ENCODE data around the gene CHM. TPM values are rescaled to one million over a fixed set of nuclear protein-coding genes. Genes with fewer than 3 reads are reported as not detected.

CHM gene
- total and polyA plus RNA-seq, 2 donors from 2014 or later = 11.8 to 30.0 TPM

- no peak for TF ChIP-seq CTCF (IDR thresholded peaks at IDR 0.05; ENCODE audit: borderline replicate concordance, extremely low read depth, insufficient read depth)
- no peaks in the 10 kb centered on the region for H3K36me3 ChIP-seq (ENCODE audit: control insufficient read depth in 2 of 3, insufficient read depth in 3 of 3, low read length in 3 of 3)
- FAIRE-seq (no peak), DNase-seq (no peak)
- H3K4me3 ChIP-seq (ENCODE audit: low read length in 3 of 3) = no peak overlapping the region
- H3K27ac ChIP-seq (ENCODE audit: low read depth in 2 of 2, low read length in 2 of 2) = no peak overlapping the region
- intact Hi-C loops (cut with DNase I) = no loop called here
- H3K9me3 ChIP-seq (ENCODE audit: control insufficient read depth in 2 of 3, insufficient read depth in 1 of 3, low read length in 3 of 3) = no peaks in the 10 kb centered on the region
- no peaks in the 10 kb centered on the region for H3K4me1 ChIP-seq (ENCODE audit: control insufficient read depth in 2 of 3, insufficient read depth in 2 of 3, low read depth in 1 of 3, low read length in 3 of 3)
- H3K9ac ChIP-seq (ENCODE audit: low read length in 3 of 3) = no peak overlapping the region
- no peaks in the 10 kb centered on the region for H3K27me3 ChIP-seq (ENCODE audit: control insufficient read depth, insufficient read depth, low read length)
Measured at GRCh38 chrX:86044216-86044615, 3.1 kb downstream of the CHM start.

- DNase-seq = peak in 1 of 5 donors; percentile 61
- no peaks in the 10 kb centered on the region for H3K9me3 ChIP-seq (ENCODE audit: control insufficient read depth in 2 of 3, insufficient read depth in 1 of 3, low read length in 3 of 3)
- H3K36me3 ChIP-seq (ENCODE audit: control insufficient read depth in 2 of 3, insufficient read depth in 3 of 3, low read length in 3 of 3) = no peaks in the 10 kb centered on the region
- no peak for TF ChIP-seq CTCF (IDR thresholded peaks at IDR 0.05; ENCODE audit: borderline replicate concordance, extremely low read depth, insufficient read depth)
- no peaks in the 10 kb centered on the region for H3K27me3 ChIP-seq (ENCODE audit: control insufficient read depth, insufficient read depth, low read length)
- no peak overlapping the region for H3K9ac ChIP-seq (ENCODE audit: low read length in 3 of 3)
- no peak for FAIRE-seq
- intact Hi-C loops (cut with DNase I) = no loop called here
- no peak overlapping the region for H3K4me3 ChIP-seq (ENCODE audit: low read length in 3 of 3)
- H3K4me1 ChIP-seq (ENCODE audit: control insufficient read depth in 2 of 3, insufficient read depth in 2 of 3, low read depth in 1 of 3, low read length in 3 of 3) = no peaks in the 10 kb centered on the region
- no peak overlapping the region for H3K27ac ChIP-seq (ENCODE audit: low read depth in 2 of 2, low read length in 2 of 2)
Measured at GRCh38 chrX:86039625-86040568, 7.5 kb downstream of the CHM start.

- Histone ChIP-seq H3K9me3 (ENCODE audit: control insufficient read depth in 2 of 3, insufficient read depth in 1 of 3, low read length in 3 of 3) (no peaks in the 10 kb centered on the region), H3K27me3 (ENCODE audit: control insufficient read depth, insufficient read depth, low read length) (no peaks in the 10 kb centered on the region), H3K4me1 (ENCODE audit: control insufficient read depth in 2 of 3, insufficient read depth in 2 of 3, low read depth in 1 of 3, low read length in 3 of 3) (no peaks in the 10 kb centered on the region), H3K4me3 (ENCODE audit: low read length in 3 of 3) (no peak overlapping the region), H3K9ac (ENCODE audit: low read length in 3 of 3) (no peak overlapping the region), H3K27ac (ENCODE audit: low read depth in 2 of 2, low read length in 2 of 2) (no peak overlapping the region), H3K36me3 (ENCODE audit: control insufficient read depth in 2 of 3, insufficient read depth in 3 of 3, low read length in 3 of 3) (no peaks in the 10 kb centered on the region)
- no peak for TF ChIP-seq CTCF (IDR thresholded peaks at IDR 0.05; ENCODE audit: borderline replicate concordance, extremely low read depth, insufficient read depth)
- FAIRE-seq (no peak), DNase-seq (no peak)
- intact Hi-C loops (cut with DNase I) = no loop called here
Measured at GRCh38 chrX:86033385-86033784, 14.0 kb downstream of the CHM start.

Measured in kidney (tissue), 14 donors.